Hematopoietic multipotent progenitor cell treated with erythropoietin and hydrocortisone succinate and interleukin-3 and kit ligand, for 4 days (in vitro differentiated cells): Measurements from ENCODE around the gene RABEPK.
"Not testable (repeated sequence)": the region's sequence is repeated elsewhere in the genome, so short reads cannot be mapped to it uniquely, and the experiment has no call there.

Source experiments
- DNase-seq: peaks from one replicate; pipeline ENCODE4 v3.0.0-alpha.2; 2015

RABEPK gene

GRCh38 chr9:125195591-125195990 is 4.8 kb upstream of the RABEPK start:
- not testable (repeated sequence) for DNase-seq

GRCh38 chr9:125202846-125203618 is 2.7 kb downstream of the RABEPK start:
- DNase-seq = peak; percentile 19

DNA sequence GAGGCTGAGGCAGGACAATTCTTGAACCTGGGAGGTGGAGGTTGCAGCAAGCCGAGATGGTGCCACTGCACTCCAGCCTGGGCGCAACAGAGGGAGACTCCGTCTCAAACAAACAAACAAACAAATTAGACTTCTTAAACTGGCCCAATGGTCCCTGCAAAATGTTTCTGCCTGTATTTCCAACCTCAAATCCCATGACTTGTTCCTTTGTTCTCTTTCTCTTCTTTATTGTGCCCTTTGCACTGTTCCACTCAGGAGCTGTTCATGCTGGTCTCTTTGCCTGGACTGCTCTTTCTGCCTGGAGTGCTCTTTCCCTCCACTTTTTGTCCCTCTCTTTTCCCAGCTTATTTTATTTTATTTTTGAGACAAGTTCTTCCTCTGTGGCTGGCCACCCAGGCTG is 4.1 kb downstream of the RABEPK start:
- DNase-seq = no peak

DNA sequence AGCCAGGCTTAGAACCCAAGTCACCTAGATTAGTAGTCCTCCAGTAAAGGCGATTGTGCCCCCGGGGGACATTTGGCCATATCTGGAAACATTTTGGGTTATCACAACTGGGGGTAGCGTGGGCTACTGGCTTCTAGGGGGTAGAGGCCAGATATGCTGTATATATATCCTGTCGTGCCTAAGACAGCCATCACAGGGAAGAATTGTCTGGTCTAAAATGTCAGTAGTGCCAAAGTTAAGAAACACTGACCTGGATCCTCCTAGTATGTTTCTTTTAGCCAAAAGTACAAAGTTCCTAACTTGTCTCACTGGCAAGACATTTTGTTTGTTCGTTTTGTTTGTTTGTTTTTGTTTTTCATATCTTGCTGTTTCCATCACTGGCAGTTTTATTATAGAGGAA is 13.8 kb downstream of the RABEPK start:
- no peak for DNase-seq

DNA sequence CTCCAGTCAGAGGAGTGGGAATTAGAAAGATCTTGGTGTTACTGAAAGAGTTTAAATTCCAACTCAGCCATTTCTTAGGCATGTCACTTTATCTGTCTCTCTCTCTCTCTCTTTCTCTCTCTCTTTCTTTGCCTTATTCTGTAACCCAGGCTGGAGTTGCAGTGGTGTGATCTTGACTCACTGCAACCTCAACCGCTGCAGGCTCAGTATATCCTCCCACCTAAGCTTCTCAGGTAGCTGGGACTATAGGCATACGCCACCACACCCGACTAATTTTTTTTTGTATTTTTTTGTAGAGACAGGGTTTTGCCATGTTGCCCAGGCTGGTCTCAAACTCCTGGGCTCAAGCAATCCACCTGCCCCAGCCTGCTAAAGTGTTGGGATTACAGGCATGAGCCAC is 18.3 kb downstream of the RABEPK start:
- no peak for DNase-seq

DNA sequence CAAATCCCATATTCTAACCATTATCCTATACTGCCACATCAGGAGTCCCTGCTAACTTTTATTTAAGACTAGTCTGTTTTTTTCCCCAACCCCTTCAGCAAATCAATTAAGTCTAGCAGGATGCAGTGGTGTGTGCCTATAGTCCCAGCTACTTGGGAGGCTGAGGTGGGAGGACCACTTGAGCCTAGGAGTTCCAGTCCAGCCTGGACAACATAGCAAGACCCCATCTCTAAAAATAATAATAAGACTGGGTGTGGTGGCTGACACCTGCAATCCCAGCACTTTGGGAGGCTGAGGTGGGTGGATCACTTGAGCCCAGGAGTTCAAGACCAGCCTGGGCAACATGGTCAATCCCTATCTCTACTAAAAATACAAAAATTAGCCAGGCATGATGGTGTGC is 24.5 kb downstream of the RABEPK start:
- not testable (repeated sequence) for DNase-seq

DNA sequence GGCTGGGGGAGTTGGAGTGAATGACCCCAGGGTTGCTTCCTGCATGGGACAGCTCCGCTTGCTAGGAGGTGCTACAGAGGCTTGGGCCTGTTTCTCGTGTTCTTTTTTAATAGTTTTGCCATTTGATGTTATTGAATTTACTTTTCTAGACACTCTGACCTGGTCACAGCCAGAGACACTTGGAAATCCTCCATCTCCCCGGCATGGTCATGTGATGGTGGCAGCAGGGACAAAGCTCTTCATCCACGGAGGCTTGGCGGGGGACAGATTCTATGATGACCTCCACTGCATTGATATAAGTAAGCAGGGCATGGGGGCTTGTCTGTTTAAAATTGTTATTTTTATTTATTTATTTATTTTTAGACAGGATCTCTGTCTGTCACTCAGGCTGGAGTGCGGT is 27.4 kb downstream of the RABEPK start:
- DNase-seq = no peak

DNA sequence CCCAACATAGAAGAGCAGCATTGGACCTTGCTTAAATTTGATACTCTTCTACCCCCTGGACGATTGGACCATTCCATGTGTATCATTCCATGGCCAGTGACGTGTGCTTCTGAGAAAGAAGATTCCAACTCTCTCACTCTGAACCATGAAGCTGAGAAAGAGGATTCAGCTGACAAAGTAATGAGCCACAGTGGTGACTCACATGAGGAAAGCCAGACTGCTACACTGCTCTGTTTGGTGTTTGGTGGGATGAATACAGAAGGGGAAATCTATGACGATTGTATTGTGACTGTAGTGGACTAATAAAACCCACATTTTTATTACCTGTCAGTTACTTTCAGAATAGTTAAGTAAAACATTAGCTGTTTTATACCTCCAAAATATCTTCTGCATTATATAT is 33.3 kb downstream of the RABEPK start:
- no peak for DNase-seq

DNA sequence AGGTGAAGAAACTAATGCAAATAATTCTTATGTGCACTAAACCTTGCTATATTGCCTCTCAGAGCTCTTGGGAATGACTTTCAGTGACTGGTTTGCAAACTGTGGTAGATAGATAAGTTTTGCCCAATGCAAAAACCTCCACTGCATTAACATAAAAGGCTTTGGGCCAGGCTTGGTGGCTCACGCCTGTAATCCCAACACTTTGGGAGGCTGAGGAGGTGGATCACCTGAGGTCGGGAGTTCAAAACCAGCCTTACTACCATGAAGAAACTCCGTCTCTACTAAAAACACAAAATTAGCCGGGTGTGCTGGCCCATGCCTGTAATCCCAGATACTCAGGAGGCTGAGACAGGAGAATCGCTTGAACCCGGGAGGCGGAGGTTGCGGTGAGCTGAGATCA is 33.8 kb downstream of the RABEPK start:
- not testable (repeated sequence) for DNase-seq

GRCh38 chr9:125235804-125236519 is 35.6 kb downstream of the RABEPK start:
- DNase-seq = no peak

DNA sequence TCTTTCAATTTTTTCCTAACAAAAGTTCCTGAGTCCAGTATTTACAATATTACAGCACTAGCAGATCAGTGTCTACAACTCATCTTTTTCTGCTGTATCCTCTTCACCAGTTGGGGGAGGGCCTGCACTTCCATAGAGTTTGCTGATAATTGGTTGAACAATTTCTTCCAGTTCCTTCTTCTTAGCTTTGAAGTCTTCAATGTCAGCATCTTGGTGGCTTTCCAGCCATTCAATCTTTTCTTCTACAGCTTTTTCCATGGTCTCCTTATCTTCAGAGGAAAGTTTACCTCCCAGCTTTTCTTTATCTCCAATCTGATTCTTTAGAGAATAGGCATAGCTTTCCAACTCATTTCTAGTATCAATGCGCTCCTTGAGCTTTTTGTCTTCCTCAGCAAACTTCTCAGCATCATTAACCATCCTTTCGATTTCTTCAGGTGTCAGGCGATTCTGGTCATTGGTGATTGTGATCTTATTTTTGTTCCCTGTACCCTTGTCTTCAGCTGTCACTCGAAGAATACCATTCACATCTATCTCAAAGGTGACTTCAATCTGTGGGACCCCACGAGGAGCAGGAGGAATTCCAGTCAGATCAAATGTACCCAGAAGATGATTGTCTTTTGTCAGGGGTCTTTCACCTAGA is 36.3 kb downstream of the RABEPK start:
- DNase-seq = peak; percentile 41

DNA sequence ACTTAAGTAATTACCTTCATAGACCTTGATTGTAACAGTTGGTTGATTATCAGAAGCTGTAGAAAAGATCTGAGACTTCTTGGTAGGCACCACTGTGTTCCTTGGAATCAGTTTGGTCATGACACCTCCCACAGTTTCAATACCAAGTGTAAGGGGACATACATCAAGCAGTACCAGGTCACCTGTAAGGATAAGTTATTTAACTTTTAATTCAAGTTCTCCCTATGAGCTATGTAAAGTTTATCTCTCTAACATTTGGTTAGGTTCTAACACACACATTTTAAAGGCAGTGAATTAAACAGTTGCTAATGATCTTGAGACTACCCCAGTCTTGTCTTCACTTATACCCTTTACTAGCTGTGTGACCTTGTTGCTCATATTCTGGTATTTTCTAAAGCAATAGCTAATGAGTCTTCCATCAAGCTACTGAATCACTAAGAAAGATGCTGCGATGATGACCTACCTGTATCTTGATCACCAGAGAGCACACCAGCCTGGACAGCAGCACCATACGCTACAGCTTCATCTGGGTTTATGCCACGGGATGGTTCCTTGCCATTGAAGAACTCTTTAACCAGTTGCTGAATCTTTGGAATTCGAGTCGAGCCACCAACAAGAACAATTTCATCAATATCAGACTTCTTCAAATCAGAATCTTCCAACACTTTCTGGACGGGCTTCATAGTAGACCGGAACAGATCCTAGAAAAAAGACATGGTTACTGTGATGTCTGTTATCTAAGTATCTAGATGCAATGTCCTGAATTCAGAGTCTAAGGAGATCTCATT is 38.0 kb downstream of the RABEPK start:
- no peak for DNase-seq

GRCh38 chr9:125238915-125239446 is 38.6 kb downstream of the RABEPK start:
- DNase-seq = no peak

DNA sequence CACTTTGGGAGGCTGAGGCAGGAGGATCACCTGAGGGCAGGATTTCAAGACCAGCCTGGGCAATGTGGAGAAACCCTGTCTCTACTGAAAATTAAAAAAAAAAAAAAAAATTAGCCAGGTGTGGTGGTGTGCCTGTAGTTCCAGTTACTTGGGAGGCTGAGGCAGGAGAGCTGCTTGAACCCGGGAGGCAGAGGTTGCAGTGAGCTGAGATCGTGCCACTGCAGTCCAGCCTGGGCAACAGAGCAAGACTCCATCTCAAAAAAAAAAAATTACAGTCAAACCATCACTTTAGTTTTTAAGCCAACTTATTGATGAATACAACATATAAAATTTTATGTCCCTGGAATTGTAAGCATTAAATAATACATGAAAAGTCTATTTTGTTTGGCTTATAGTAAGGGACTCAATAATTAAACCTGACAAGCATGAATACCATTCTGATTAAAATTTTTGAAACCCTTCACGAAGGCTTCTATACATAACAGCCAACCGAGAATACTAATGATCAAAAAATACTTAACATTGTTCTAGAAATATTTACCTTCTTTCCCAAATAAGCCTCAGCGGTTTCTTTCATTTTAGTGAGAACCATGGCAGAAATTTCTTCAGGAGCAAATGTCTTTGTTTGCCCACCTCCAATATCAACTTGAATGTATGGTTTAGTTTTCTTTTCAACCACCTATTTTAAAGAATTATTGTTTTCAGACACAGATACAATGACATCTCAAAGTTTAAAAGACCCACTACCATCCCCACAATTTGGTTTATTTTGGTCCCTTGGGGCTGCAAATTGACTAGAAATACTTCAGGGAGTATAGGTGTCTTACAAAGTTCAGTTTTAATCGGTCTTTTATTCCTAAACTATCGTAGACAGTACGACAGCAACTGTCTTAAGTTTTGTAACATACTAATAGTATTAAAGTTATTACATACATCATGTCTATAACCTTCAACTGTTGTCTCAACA is 39.6 kb downstream of the RABEPK start:
- DNase-seq = no peak

GRCh38 chr9:125240649-125240999 is 40.3 kb downstream of the RABEPK start:
- DNase-seq = peak; percentile 65

DNA sequence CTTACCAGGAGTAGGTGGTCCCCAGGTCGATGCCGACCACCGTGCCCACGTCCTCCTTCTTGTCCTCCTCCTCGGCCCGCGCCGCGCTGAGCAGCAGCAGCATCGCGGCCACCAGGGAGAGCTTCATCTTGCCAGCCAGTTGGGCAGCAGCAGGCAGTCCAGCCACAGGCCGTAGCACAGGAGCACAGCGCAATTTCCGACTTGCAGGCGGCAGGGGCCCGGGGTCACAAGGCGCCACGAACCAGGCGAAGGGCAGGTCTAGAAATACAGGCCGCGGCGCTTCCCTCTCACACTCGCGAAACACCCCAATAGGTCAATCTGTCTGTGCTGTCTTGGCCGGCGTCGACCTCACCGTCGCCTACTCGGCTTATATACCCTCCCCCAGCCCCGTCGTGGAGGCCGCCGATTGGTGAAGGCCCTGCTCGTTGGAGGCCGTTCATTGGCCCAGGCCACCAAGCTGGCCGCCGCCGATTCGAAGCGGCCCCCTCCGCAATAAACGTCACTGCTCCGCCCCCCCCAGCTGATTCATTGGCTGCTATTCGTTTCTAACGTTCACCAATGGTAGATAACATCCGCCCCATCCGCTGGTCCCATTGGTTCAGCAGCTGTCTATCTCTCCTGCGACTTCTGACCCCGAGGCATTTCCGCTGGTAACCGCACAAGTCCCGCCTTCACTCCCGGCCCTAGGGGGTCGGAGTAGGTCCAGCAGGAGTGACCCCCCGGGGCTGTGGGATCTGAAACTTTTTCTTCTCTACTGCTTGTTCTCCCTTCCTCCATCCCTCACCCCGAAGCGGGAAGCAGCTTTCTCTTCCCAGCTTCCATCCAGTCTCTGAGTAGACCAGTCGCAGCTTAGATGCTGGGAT is 40.9 kb downstream of the RABEPK start, which contains the start of gene HSPA5:
TSS of gene HSPA5 (minus strand) at position 344 of the 863 bp plus-strand sequence. CDS start at position 127, 217 bp downstream.
- peak; percentile 100 for DNase-seq

GRCh38 chr9:125241863-125242739 is 41.8 kb downstream of the RABEPK start:
- no peak for DNase-seq

DNA sequence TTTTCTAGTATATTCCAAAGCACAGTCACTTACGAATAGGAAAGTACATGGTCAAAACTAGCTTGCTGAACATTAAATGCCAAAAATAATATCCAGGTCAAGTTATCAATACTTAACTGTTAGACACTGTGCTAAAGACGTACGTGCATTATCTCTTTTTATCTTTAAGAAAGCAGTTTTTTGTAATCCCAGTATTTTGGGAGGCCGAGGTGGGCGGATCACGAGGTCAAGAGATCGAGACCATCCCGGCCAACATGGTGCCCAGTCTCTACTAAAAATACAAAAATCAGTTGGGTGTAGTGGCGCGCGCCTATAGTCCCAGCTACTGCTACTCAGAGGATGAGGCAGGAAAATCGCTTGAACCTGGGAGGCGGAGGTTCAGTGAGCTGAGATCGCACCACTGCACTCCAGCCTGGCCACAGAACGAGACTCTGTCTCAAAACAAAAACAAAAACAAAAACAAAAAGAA is 43.5 kb downstream of the RABEPK start:
- no peak for DNase-seq

- DNase-seq = peak; percentile 35
These were observed 45.9 kb downstream of the RABEPK start for GRCh38 chr9:125246261-125246667.
